Endothelial cell of umbilical vein (primary cell): Measurements from ENCODE around the gene AP5S1. TPM values are rescaled to one million over a fixed set of nuclear protein-coding genes. Genes with fewer than 3 reads are reported as not detected.

ENCODE experiments used
- BruUV-seq: library from RNA; stranded (reverse); fragments of 400-500 nt; replicated peaks from 2 replicates; lab custom pipeline; 2021; lab: Mats Ljungman, UMichigan
- CTCF ChIA-PET: fragments of 300-600, 350-600 bp; sonication (Branson Sonifier 250); formaldehyde crosslinking; loops from one replicate; lab custom pipeline; 2021; ENCODE audit warnings: antibody characterized with exemption, inconsistent platforms; lab: Charles Lee
- POLR2A ChIA-PET: fragments of 300-600, 350-600 bp; sonication (Branson Sonifier 250); formaldehyde crosslinking; loops from one replicate; lab custom pipeline; 2021; ENCODE audit warnings: antibody characterized with exemption, inconsistent platforms; lab: Charles Lee
- DNase-seq: peaks from one replicate; pipeline ENCODE4 v3.0.0-alpha.2; 2011; ENCODE audit warnings: low read depth, low spot score
- FAIRE-seq: peaks from 2 replicates; lab custom pipeline; 2011; peaks lifted over from hg19 to GRCh38; lab: Jason Lieb, UNC
- H2AFZ ChIP-seq: 2 replicates; pipeline ENCODE4 v1.6.0; 2012; ENCODE audit warnings: low read depth, low read length, control low read depth, inconsistent platforms
- H3K27ac ChIP-seq: 2 replicates; pipeline ENCODE4 v1.5.1; 2011; ENCODE audit warnings: low read depth, mild to moderate bottlenecking, control low read depth, low read length, moderate library complexity; ENCODE audit not compliant: insufficient read depth
- H3K27me3 ChIP-seq, 2 experiments: 2 replicates each; pipeline versions ENCODE4 v1.6.0 to v1.6.1; 2011; ENCODE audit warnings: low read length in 2 of 2, mixed read lengths in 1 of 2; ENCODE audit not compliant: control insufficient read depth in 2 of 2, insufficient read depth in 2 of 2
- H3K36me3 ChIP-seq, 2 experiments: 2 replicates in 1 of 2; 3 replicates in 1 of 2; pipeline ENCODE4 v1.5.1; 2011; ENCODE audit warnings: low read length in 2 of 2, mild to moderate bottlenecking in 1 of 2, moderate library complexity in 1 of 2; ENCODE audit not compliant: control insufficient read depth in 2 of 2, insufficient read depth in 2 of 2; ENCODE audit errors: extremely low read depth in 1 of 2
- H3K4me1 ChIP-seq: 3 replicates; pipeline ENCODE4 v1.5.1; 2011; ENCODE audit warnings: mild to moderate bottlenecking, low read length; ENCODE audit not compliant: control insufficient read depth, insufficient read depth; ENCODE audit errors: extremely low read depth
- H3K4me2 ChIP-seq: 2 replicates; pipeline ENCODE4 v1.6.1; 2011; ENCODE audit warnings: low read length, control low read depth, mixed read lengths; ENCODE audit not compliant: insufficient read depth
- H3K4me3 ChIP-seq, 3 experiments: fragments of 200-600 bp in 1 of 3; sonication (generic), shearing (Covaris generic) in 1 of 3; replicated peaks in 1 of 3; 2 replicates each; pipeline ENCODE4 v1.5.1; 2011 to 2016; ENCODE audit warnings: control low read depth in 3 of 3, low read length in 3 of 3, mild to moderate bottlenecking in 2 of 3, inconsistent platforms in 1 of 3, low read depth in 1 of 3, moderate library complexity in 1 of 3; ENCODE audit not compliant: insufficient read depth in 1 of 3
- H3K79me2 ChIP-seq: 2 replicates; pipeline ENCODE4 v1.6.0; 2012; ENCODE audit warnings: low read length, inconsistent platforms; ENCODE audit not compliant: control insufficient read depth, insufficient read depth
- H3K9ac ChIP-seq: replicated peaks from 2 replicates; pipeline ENCODE3; 2011; ENCODE audit warnings: low read length, control low read depth; ENCODE audit not compliant: insufficient read depth; ENCODE audit errors: extremely low read depth
- H3K9me1 ChIP-seq: replicated peaks from 3 replicates; pipeline ENCODE4 v1.6.0; 2011; ENCODE audit warnings: mild to moderate bottlenecking, low read length; ENCODE audit not compliant: control insufficient read depth, insufficient read depth; ENCODE audit errors: extremely low read depth
- H3K9me3 ChIP-seq: replicated peaks from 2 replicates; pipeline ENCODE4 v1.5.1; 2012; ENCODE audit warnings: low read length, inconsistent platforms; ENCODE audit not compliant: control insufficient read depth, insufficient read depth
- H4K20me1 ChIP-seq: replicated peaks from 2 replicates; pipeline ENCODE3; 2011; ENCODE audit warnings: mild to moderate bottlenecking, low read length; ENCODE audit not compliant: control insufficient read depth, insufficient read depth; ENCODE audit errors: extremely low read depth
- EZH2 ChIP-seq: IDR thresholded peaks from 2 replicates; pipeline ENCODE4 v1.6.1; 2012; ENCODE audit warnings: borderline replicate concordance, low read depth, mild to moderate bottlenecking, moderate library complexity, low read length, inconsistent platforms; ENCODE audit not compliant: severe bottlenecking
- FOS ChIP-seq: IDR thresholded peaks from 2 replicates; pipeline ENCODE4 v1.6.1; 2011; ENCODE audit warnings: mild to moderate bottlenecking, low read length, moderate library complexity, borderline replicate concordance; ENCODE audit not compliant: insufficient read depth
- GATA2 ChIP-seq: IDR thresholded peaks from 2 replicates; pipeline ENCODE4 v1.7.0; 2011; ENCODE audit warnings: low read depth, mild to moderate bottlenecking, moderate library complexity, mixed read lengths, low read length; ENCODE audit not compliant: insufficient read length, insufficient read depth
- JUN ChIP-seq: IDR thresholded peaks from 2 replicates; pipeline ENCODE4 v1.6.1; 2011; ENCODE audit warnings: borderline replicate concordance, low read depth; ENCODE audit not compliant: insufficient read length, insufficient read depth
- MYC ChIP-seq: IDR thresholded peaks from one replicate; pipeline ENCODE4 v1.6.1; 2011; ENCODE audit warnings: mild to moderate bottlenecking, low read depth, low read length
- POLR2A ChIP-seq: IDR thresholded peaks from 2 replicates; pipeline ENCODE4 v1.6.1; 2012; ENCODE audit warnings: low read depth, mild to moderate bottlenecking, control low read depth, low read length
- POLR2AphosphoS5 ChIP-seq: IDR thresholded peaks from 2 replicates; pipeline ENCODE4 v1.6.1; 2012; ENCODE audit warnings: low read depth, mild to moderate bottlenecking, control low read depth, low read length, moderate library complexity; ENCODE audit not compliant: insufficient read depth
- dilution Hi-C: fragments of 300-500 bp; cut with MboI; formaldehyde crosslinking; loops from one replicate; pipeline ENCODE4 v1.15.0; 2019; ENCODE audit warnings: low sequenced_read_pairs; ENCODE audit not compliant: extremely low pct_ligation_motif_present
- intact Hi-C: fragments of 100-400 bp; cut with micrococcal nuclease; formaldehyde crosslinking; loops from one replicate; pipeline ENCODE4 v1.10.0; 2022
- polyA plus RNA-seq, 4 experiments: library from polyadenylated mRNA; depleted of rRNA in 3 of 4; stranded (reverse) in 3 of 4; unstranded in 1 of 4; fragments of >200 nt; gene quantifications; 2 replicates each; pipeline versions ENCODE4 v1.2.1 to v1.2.3, GENCODE V29; 2011 to 2012; ENCODE audit warnings: missing spikeins in 1 of 4
- total RNA-seq: library from RNA; stranded (reverse); gene quantifications from 2 replicates; pipeline ENCODE4 v1.2.3, GENCODE V29; 2021
- TF ChIP-seq, protein P1 (sequence below): IDR thresholded peaks from 2 replicates; pipeline ENCODE4 v1.6.1; 2011; ENCODE audit not compliant: insufficient read depth, insufficient read length
- TF ChIP-seq, protein P2 (sequence below), 2 donors: IDR thresholded peaks; 1 replicate in 1 of 2; 2 replicates in 1 of 2; pipeline ENCODE4 v1.5.1; 2011; ENCODE audit warnings: low read length in 2 of 2, mild to moderate bottlenecking in 2 of 2, moderate library complexity in 2 of 2, control low read depth in 1 of 2, inconsistent platforms in 1 of 2, low read depth in 1 of 2; ENCODE audit not compliant: insufficient read depth in 1 of 2; ENCODE audit errors: extremely low read depth in 1 of 2

The AP5S1 gene
- total and polyA plus RNA-seq, 2 donors (not counting 3 experiments of a cell fraction or from before 2014, with no cell fraction given): 15.7 to 22.0 TPM

GRCh38 chr20:3814928-3815495 lies 5.3 kb upstream of the AP5S1 start:
- Histone ChIP-seq H3K79me2 (no peaks in the 10 kb centered on the region), H4K20me1 (no peaks in the 10 kb centered on the region), H3K4me1 (peaks cover 17% of the 10 kb centered on the region), H3K9me3 (no peaks in the 10 kb centered on the region), H3K27me3 (no peaks in the 10 kb centered on the region), H3K4me2 (no peak overlapping the region), H3K4me3 (no peak overlapping the region), H3K9ac (no peak overlapping the region), H2AFZ (no peak overlapping the region), H3K27ac (no peak overlapping the region), H3K9me1 (no peaks in the 10 kb centered on the region), H3K36me3 (no peaks in the 10 kb centered on the region)
- no peak for TF ChIP-seq POLR2A
- TF ChIP-seq, protein P1, sequence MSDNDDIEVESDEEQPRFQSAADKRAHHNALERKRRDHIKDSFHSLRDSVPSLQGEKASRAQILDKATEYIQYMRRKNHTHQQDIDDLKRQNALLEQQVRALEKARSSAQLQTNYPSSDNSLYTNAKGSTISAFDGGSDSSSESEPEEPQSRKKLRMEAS: no peak
- no peak for TF ChIP-seq MYC
- TF ChIP-seq EZH2: no peak
- no peak for TF ChIP-seq FOS
- no peak for TF ChIP-seq GATA2
- TF ChIP-seq POLR2AphosphoS5: no peak
- TF ChIP-seq, protein P2, sequence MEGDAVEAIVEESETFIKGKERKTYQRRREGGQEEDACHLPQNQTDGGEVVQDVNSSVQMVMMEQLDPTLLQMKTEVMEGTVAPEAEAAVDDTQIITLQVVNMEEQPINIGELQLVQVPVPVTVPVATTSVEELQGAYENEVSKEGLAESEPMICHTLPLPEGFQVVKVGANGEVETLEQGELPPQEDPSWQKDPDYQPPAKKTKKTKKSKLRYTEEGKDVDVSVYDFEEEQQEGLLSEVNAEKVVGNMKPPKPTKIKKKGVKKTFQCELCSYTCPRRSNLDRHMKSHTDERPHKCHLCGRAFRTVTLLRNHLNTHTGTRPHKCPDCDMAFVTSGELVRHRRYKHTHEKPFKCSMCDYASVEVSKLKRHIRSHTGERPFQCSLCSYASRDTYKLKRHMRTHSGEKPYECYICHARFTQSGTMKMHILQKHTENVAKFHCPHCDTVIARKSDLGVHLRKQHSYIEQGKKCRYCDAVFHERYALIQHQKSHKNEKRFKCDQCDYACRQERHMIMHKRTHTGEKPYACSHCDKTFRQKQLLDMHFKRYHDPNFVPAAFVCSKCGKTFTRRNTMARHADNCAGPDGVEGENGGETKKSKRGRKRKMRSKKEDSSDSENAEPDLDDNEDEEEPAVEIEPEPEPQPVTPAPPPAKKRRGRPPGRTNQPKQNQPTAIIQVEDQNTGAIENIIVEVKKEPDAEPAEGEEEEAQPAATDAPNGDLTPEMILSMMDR (IDR thresholded peaks at IDR 0.05; ENCODE audit: extremely low read depth in 1 of 2, insufficient read depth in 1 of 2, low read depth in 1 of 2, low read length in 2 of 2): no peak
- TF ChIP-seq JUN: no peak
- no peak for DNase-seq
- dilution Hi-C loops (no loop called here), intact Hi-C loops (no loop called here)
- no TSS peak for BruUV-seq
- no peak for FAIRE-seq
- ChIA-PET CTCF (interaction anchor here (1.6 kb wide), 1 partner anchor 28 kb away, joined by 6 read pairs; the partner anchor contains the start of gene CENPB), POLR2A (no interaction called here)
